ENCODE data around the gene HAND2.

HAND2 gene

GRCh38 chr4:173485164-173485563 lies 44.9 kb downstream of the HAND2 start:
- DNase-seq (ENCODE audit: low read depth) = no peak
- TF ChIP-seq CTCF (IDR thresholded peaks at IDR 0.05; ENCODE audit: control insufficient read depth, extremely low read depth, insufficient read depth) = no peak

GRCh38 chr4:173482330-173482931 lies 47.6 kb downstream of the HAND2 start:
- DNase-seq (ENCODE audit: low read depth) = no peak
- no peak for TF ChIP-seq CTCF (IDR thresholded peaks at IDR 0.05; ENCODE audit: control insufficient read depth, extremely low read depth, insufficient read depth)
- no peak overlapping the region for H3K4me3 ChIP-seq (ENCODE audit: low read depth, low read length)

More at GRCh38 chr4:173485164-173485563, 44.9 kb downstream of the HAND2 start:
- H3K4me3 ChIP-seq (ENCODE audit: low read depth, low read length) = no peak overlapping the region

- no peak for DNase-seq (ENCODE audit: low read depth)
- no peak overlapping the region for H3K4me3 ChIP-seq (ENCODE audit: low read depth, low read length)
- TF ChIP-seq CTCF (IDR thresholded peaks at IDR 0.05; ENCODE audit: control insufficient read depth, extremely low read depth, insufficient read depth) = no peak
Observed at GRCh38 chr4:173478913-173479283, 51.1 kb downstream of the HAND2 start.

- no peak for DNase-seq (ENCODE audit: low read depth)
- no peak for TF ChIP-seq CTCF (IDR thresholded peaks at IDR 0.05; ENCODE audit: control insufficient read depth, extremely low read depth, insufficient read depth)
- no peak overlapping the region for H3K4me3 ChIP-seq (ENCODE audit: low read depth, low read length)
Observed at GRCh38 chr4:173478201-173478912, 51.7 kb downstream of the HAND2 start.

GRCh38 chr4:173477016-173477415 lies 53.0 kb downstream of the HAND2 start:
- no peak for TF ChIP-seq CTCF (IDR thresholded peaks at IDR 0.05; ENCODE audit: control insufficient read depth, extremely low read depth, insufficient read depth)
- DNase-seq (ENCODE audit: low read depth) = no peak
- H3K4me3 ChIP-seq (ENCODE audit: low read depth, low read length) = no peak overlapping the region

All from LNCaP clone FGC (cell line).